HG03575 (cell line): Measurements from ENCODE around the gene ANKDD1A.

Source experiments
- ATAC-seq: cut with Tn5 transposase; IDR thresholded peaks from one replicate; pipeline ENCODE4 v1.9.1; 2021; ENCODE audit not compliant: unreplicated experiment, insufficient number of reproducible peaks, low FRiP score; ENCODE audit errors: extremely low read depth

The ANKDD1A gene

GRCh38 chr15:64911311-64912186, at the start of gene ANKDD1A:
ANKDD1A (plus strand) TSS chr15:64911902; CDS start chr15:64911931, 29 bp downstream.
- ATAC-seq: no peak

- no peak for ATAC-seq
Observed at GRCh38 chr15:64861960-64862359, 49.7 kb upstream of the ANKDD1A start.

GRCh38 chr15:64862408-64862807, 49.3 kb upstream of the ANKDD1A start:
- no peak for ATAC-seq

GRCh38 chr15:64864068-64864467, 47.6 kb upstream of the ANKDD1A start:
- no peak for ATAC-seq

- no peak for ATAC-seq
Observed at GRCh38 chr15:64865126-64865997, 46.3 kb upstream of the ANKDD1A start.

- no peak for ATAC-seq
Observed at GRCh38 chr15:64865998-64866520, 45.6 kb upstream of the ANKDD1A start.

GRCh38 chr15:64869501-64869900, 42.2 kb upstream of the ANKDD1A start:
- ATAC-seq: no peak

- ATAC-seq: no peak
Observed at GRCh38 chr15:64870353-64870752, 41.3 kb upstream of the ANKDD1A start.

- no peak for ATAC-seq
Observed at GRCh38 chr15:64875641-64876223, 36.0 kb upstream of the ANKDD1A start.

- no peak for ATAC-seq
Observed at GRCh38 chr15:64877435-64877834, 34.3 kb upstream of the ANKDD1A start.

- no peak for ATAC-seq
Observed at GRCh38 chr15:64878705-64879104, 33.0 kb upstream of the ANKDD1A start.

GRCh38 chr15:64883100-64883581, 28.6 kb upstream of the ANKDD1A start:
- ATAC-seq: no peak

- no peak for ATAC-seq
Observed at GRCh38 chr15:64883997-64884511, 27.6 kb upstream of the ANKDD1A start.

- no peak for ATAC-seq
Observed at GRCh38 chr15:64884679-64885078, 27.0 kb upstream of the ANKDD1A start.

- ATAC-seq: no peak
Observed at GRCh38 chr15:64888336-64888735, 23.4 kb upstream of the ANKDD1A start.

GRCh38 chr15:64891561-64891960, 20.1 kb upstream of the ANKDD1A start:
- ATAC-seq: no peak

- no peak for ATAC-seq
Observed at GRCh38 chr15:64892847-64893403, 18.8 kb upstream of the ANKDD1A start.

GRCh38 chr15:64893481-64894394, 18.0 kb upstream of the ANKDD1A start:
- peak; percentile 34 for ATAC-seq
